HG03457 (cell line): ENCODE data around the gene USP12.

Experiments
- ATAC-seq: cut with Tn5 transposase; IDR thresholded peaks from one replicate; pipeline ENCODE4 v1.9.1; 2021; ENCODE audit warnings: moderate number of reproducible peaks; ENCODE audit not compliant: unreplicated experiment

The USP12 gene

GRCh38 chr13:27183561-27184147 lies 12.0 kb upstream of the USP12 start:
- no peak for ATAC-seq

- no peak for ATAC-seq
These were observed 11.4 kb upstream of the USP12 start for GRCh38 chr13:27182844-27183497.

- no peak for ATAC-seq
These were observed 10.4 kb upstream of the USP12 start for GRCh38 chr13:27182054-27182453.

- ATAC-seq, result no peak
These were observed 6.2 kb upstream of the USP12 start for GRCh38 chr13:27177852-27178251.

- ATAC-seq, result no peak
These were observed 5.1 kb upstream of the USP12 start for GRCh38 chr13:27176470-27177410.

GRCh38 chr13:27174766-27175455 lies 3.3 kb upstream of the USP12 start:
- no peak for ATAC-seq

DNA sequence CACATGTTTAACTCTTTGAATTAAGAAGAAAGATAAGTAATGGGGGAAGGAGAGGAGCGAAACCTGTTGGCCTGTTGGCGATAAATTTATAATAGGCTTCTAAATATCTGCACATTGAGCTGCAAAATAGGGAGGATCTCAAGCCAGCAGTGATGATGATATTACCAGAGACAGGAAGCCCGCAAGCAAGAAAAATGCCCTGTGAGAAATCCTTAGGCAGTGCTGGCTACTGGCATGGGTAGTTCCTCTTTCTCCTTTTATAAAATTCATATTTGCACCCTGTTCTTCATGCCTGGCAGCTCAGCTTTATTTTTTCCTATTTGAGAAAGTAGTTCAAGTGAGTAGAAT lies 858 bp upstream of the USP12 start:
- no peak for ATAC-seq

DNA sequence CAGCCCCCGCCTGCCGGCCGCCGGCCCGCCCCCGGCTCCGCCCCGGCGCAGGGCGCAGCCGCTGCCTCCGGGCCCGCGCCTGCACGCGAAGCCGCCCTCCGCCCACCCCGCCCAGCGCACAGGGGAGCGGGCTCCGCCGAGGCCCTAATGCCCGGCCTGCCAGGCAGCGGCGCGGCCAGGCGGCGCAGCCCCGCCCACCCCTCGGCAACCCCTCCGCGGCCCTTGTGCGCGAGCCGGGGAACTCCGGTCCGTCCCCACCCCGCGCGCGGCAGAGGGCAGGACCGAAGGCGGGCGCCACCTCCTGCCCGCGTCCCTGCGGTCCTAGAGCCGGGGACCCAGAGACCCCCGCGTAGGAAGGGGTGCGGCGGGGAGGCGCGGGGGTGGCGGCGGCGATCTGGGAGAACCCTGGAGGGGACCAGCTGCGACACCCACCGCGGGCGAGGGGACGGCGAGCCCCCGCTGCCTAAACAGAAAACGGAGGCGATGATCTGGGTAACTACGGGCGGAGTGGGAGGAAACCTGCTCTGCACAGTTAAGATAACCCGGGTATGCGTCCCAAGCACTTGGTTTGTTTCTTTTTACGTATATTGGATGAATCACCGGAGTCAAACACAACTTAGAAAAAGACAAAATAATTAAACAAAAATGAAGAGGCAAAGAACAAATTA lies 350 bp upstream of the USP12 start:
- peak; percentile 60 for ATAC-seq

DNA sequence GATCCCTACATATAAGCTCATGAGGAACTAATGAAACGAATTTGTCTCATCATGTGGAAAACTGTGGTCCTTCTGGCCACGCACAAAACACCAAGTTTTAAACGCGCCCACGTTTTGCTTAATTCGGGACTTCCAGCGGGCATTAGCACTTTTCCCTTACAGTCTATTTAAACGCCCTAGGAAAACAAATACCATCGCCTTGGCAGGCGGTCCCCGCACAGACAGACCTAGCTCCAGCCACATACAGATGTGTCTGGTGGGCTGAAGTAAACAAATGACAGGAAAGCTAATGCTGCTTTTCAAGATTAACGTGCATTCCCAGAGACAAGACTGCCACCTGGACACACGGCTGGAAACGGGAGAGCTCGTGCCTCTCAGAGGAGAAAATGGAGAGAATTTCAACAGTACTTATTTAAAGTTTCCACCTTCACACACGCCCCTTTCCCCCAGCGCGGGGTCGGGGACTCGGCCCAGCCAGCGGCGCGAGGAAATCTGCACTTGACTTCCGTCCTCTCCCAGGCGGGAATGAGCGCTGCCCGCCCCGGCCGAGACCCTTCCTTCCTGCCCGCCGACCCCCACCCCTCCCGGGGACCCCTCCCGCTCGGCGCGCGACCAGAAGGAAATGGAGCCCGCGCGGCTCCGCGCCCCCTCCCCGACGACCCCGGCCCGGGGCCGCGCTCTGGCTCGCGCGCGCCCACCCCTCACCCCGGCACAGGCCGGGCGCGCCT lies 931 bp downstream of the USP12 start:
- no peak for ATAC-seq

DNA sequence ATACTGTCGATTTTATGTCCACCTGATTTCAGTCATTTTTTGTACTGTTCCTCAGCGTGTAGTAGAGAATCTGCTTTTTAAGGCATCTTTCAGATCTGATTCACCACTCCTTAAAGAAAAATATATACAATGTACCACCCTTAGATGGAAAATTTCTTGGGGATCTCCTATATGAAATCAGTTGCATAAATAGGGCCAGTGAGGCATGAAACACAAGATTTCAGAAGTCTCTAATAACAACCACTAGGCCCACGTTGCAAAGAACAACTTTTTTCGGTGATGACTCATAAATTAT lies 1.4 kb downstream of the USP12 start:
- ATAC-seq, result no peak

- ATAC-seq, result no peak
These were observed 2.5 kb downstream of the USP12 start for GRCh38 chr13:27168906-27169657.

DNA sequence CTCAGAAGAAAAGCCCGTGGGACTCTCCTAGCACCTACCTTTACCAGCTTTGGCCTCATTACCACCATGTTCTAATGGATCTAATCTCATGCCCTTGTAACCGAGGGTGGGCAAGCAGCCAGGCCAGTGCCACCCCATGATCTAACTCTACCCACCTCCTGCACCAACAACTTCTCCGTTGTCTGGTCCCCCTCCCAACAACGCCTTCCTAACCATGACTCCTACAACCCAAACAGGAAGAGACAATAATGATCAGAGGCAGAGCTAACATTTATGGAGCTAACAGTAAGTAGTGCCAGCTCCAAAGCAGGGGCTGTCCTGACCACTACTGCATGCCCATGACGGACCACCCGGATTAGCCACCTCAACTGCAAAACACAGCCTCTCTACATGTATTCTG lies 3.5 kb downstream of the USP12 start:
- ATAC-seq, result no peak

DNA sequence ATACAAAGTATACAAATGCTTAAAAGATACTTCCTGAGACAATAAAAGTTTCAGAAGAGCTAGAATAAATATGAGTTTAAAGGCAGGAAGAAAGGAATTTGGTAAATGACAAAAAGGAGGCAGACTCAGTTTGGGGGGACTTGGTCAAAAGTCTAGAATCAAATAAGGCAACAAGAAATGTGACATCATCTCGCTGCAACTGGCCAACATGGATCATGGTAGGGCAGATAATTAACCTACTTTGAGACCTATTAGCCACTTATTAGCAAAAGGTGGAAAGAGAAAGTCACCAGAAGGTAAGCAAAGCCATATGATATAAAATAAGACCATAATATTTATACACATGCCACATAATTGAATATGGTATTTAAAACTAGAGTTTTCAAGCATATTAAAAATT lies 5.3 kb downstream of the USP12 start:
- ATAC-seq, result no peak

DNA sequence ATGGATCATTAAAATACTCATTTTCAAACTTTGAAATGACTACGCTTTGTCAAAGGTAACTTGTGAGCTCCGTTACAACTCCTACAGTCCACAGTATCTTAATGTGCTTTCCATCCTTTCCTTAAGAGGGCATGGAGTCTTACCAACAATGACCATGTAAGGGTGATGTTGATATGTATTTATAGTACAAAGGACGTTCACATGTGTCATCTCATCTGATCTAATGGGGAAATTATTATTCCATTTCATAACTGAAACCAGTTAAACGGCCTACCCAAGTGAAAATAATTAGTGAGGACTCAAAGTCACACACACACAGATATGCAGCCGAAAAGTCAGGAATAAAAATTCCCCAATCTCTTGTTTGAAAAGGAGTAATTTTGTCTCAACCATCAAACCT lies 9.6 kb downstream of the USP12 start:
- ATAC-seq, result no peak

DNA sequence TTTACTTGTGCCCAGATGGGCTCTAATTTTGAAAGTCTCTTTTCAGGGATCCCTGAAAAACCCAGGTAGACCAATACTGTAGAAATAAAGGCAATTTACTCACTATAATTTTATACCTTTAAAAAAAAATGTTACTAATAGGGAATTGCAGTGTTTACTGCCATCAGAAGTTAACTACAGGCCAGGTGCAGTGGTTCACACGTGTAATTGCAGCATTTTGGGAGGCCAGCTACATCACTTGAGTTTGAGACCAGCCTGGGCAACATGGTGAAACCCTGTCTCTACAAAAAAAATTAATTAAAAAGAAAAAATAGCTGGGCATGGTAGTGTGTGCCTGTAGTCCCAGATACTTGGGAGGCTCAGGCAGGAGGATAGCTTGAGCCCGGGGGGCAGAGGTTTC lies 10.2 kb downstream of the USP12 start:
- no peak for ATAC-seq

DNA sequence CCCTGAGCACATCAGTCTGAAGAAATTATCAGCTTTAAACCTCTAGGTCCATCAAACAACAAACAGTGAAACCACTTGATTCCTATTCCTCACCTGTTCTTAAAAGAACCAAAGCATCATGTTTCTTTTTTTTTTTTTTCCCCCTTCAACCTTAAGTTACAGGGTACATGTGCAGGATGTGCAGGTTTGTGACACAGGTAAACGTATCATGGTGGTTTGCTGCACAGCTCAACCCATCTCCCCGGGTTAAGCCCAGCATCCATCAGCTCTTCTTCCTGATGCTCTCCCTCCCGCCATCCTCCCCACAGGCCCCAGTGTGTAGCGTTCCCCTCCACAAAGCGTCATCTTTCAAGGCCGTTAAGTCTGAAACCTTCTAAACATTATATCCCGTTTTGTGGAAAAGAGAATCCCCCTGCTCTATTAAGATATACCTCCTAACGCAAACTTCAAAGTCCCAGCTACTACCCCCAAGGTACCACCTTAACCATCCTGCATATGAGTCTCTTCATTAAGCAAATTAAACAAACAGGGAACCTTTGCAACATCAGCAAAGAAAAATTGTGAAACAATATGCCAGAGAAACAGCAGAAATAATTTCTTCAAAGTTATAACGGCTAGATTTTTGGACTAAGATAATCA lies 10.8 kb downstream of the USP12 start:
- ATAC-seq, result no peak

- no peak for ATAC-seq
These were observed 11.6 kb downstream of the USP12 start for GRCh38 chr13:27159806-27160563.

DNA sequence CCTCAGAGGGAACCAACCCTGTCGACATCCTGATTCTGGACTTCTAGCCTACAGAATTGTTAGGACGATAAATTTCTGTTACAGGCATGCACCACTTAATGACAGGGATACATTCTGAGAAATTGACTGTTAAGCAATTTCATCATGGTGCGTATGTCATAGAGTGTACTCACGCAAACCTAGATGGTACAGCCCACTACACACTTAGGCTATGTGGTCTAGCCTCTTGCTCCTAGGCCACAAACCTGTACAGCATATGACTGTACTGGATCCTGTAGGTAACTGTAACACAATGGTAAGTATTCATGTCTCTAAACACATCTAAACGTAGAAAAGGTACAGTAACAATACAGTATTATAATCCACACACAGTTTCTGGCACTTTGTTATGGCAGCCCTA lies 13.3 kb downstream of the USP12 start:
- ATAC-seq, result no peak
